HT1080 (cell line): ENCODE data around the gene SLC25A39. TPM values are rescaled to one million over a fixed set of nuclear protein-coding genes. Genes with fewer than 3 reads are reported as not detected.
A peak's percentile ranks its signal among the peaks of the same experiment; 100 is the strongest.
"Not testable (repeated sequence)": the region's sequence is repeated elsewhere in the genome, so short reads cannot be mapped to it uniquely, and the experiment has no call there.

Experiments used
- DNase-seq: peaks from one replicate; pipeline ENCODE4 v3.0.0-alpha.2; 2015; ENCODE audit warnings: low read depth
- total RNA-seq: library from RNA; depleted of rRNA; stranded (reverse); fragments of >200 nt; shearing (Covaris generic); gene quantifications from 2 replicates; pipeline ENCODE4 v1.2.3, GENCODE V29; 2014

SLC25A39 gene
- total RNA-seq, 1 experiment from 2014 or later = 185 TPM

GRCh38 chr17:44354582-44355561 is 30.2 kb upstream of the SLC25A39 start:
- DNase-seq = no peak

GRCh38 chr17:44353672-44354331 is 29.2 kb upstream of the SLC25A39 start:
- DNase-seq = no peak

- DNase-seq = no peak
Measured at GRCh38 chr17:44352828-44353671, 28.4 kb upstream of the SLC25A39 start.

DNA sequence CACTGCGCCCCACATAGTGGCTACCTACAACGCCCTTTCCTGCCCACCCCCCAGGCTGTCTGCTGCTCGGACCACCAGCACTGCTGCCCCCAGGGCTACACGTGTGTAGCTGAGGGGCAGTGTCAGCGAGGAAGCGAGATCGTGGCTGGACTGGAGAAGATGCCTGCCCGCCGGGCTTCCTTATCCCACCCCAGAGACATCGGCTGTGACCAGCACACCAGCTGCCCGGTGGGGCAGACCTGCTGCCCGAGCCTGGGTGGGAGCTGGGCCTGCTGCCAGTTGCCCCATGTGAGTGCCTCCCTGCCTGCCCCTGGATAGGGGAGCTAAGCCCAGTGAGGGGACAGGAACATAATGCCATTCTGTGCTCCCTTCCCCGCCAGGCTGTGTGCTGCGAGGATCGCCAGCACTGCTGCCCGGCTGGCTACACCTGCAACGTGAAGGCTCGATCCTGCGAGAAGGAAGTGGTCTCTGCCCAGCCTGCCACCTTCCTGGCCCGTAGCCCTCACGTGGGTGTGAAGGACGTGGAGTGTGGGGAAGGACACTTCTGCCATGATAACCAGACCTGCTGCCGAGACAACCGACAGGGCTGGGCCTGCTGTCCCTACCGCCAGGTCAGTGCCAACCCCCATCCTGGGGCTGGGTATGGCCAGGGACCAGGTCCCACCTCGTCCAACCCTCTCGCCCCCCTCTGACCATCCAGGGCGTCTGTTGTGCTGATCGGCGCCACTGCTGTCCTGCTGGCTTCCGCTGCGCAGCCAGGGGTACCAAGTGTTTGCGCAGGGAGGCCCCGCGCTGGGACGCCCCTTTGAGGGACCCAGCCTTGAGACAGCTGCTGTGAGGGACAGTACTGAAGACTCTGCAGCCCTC is 27.6 kb upstream of the SLC25A39 start:
- no peak for DNase-seq

- no peak for DNase-seq
Measured at GRCh38 chr17:44351464-44351863, 26.8 kb upstream of the SLC25A39 start.

DNA sequence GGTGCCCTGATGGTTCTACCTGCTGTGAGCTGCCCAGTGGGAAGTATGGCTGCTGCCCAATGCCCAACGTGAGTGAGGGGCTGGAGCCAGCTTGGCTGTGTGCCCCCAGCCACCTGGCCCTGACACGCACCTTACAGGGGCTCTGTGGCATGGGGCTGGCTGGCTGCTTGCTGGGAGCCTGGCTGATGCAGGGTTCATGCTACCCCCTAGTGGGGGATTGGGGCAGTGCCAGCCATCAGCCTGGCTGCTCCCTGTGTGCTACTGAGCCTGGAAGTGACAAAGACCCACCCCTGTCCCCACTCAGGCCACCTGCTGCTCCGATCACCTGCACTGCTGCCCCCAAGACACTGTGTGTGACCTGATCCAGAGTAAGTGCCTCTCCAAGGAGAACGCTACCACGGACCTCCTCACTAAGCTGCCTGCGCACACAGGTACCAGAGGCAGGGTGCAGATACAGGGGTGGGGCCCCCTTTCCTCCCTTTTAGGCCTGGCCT is 26.2 kb upstream of the SLC25A39 start:
- DNase-seq = peak; percentile 59

DNA sequence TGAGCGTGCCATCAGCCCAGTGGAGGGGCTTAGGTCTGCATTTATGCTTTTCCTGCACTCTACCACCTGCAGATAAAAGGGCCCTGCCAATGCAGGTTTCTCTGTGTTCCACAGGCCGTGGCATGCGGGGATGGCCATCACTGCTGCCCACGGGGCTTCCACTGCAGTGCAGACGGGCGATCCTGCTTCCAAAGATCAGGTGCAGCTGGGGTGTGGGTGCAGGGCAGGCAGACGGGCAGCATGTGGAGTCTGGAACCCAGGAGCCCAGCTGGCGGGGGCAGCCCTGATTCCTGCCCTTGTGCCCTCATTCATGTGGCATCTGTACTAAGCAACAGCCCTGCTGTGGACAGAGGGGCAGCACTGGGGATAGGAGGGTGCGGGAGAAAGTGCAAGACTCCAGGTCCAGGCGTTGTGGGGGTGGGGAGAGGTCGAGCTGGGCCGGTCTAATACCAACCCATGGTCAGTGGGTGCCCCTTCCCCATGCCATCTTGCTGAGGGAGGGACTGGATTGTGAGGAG is 25.0 kb upstream of the SLC25A39 start:
- no peak for DNase-seq

- DNase-seq = no peak
Measured at GRCh38 chr17:44348988-44349364, 24.4 kb upstream of the SLC25A39 start.

- peak; percentile 75 for DNase-seq
Measured at GRCh38 chr17:44348234-44348987, 23.8 kb upstream of the SLC25A39 start.

- not testable (repeated sequence) for DNase-seq
Measured at GRCh38 chr17:44347206-44348055, 22.8 kb upstream of the SLC25A39 start.

DNA sequence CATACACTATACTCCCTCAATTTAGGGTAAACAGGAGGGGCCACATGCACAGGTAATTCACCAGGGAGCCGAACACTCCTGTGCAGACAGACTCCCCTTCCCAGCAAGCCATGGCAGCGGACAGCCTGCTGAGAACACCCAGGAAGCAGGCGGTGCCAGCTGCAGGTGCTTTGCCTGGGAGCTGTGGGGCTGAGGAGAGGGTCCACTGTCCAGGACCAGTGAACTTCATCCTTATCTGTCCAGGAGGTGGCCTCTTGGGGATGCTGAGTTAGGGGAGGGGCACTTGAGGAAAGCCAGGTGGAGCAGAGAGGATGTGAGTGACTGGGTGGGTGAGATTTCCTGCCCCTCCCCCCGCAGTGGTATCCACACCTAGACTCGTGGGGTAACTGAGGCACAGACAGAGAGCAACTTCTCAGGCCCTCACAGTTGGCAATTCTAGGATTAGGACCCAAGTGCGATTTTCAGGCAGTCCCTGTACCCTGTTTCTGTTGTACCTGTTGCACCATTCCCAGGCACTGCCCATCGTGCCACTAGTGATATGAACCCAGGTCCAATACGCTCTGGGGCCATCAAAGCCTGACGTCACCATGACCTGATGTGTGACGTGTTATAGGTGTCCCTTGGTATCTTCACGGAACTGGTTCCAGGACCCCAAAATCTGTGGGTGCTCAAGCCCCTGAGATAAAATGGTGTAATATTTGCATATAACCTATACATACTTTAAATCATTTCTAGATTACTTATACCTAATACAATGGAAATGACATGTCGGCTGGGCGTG is 21.6 kb upstream of the SLC25A39 start:
- no peak for DNase-seq

DNA sequence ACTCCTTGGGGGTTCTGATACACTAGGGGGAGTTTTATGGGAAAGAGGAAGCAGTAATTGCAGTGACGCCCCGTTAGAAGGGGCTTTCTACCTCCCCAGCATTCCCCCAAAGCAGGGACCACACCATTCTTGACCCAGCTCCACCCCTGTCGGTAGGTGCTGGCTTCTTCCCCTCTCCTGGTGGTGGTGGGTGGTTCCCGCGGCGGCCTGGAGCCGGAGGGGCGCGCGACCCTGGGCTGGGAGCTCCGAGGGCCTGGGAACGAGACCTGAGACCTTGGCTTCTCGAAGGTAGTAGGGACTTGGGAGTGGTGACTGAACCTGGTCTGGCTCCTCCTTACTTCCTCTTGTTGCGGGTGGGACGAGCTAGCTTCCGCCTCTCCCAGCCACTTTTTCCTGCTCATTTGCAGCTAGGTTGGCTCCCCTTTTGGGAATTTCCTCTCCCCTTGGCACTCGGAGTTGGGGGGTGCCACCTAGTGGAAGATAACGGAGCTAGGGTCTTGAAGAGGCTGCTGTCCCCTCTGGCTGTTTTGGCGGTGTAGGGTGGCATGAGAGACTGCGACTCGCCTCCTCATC is 20.9 kb upstream of the SLC25A39 start:
- peak; percentile 79 for DNase-seq

GRCh38 chr17:44344939-44345453 is 20.4 kb upstream of the SLC25A39 start, which contains the start of gene GRN:
Gene GRN, plus strand, starts transcription at chr17:44345302. Its CDS starts 3,863 bp downstream, at chr17:44349165.
- peak; percentile 99 for DNase-seq

DNA sequence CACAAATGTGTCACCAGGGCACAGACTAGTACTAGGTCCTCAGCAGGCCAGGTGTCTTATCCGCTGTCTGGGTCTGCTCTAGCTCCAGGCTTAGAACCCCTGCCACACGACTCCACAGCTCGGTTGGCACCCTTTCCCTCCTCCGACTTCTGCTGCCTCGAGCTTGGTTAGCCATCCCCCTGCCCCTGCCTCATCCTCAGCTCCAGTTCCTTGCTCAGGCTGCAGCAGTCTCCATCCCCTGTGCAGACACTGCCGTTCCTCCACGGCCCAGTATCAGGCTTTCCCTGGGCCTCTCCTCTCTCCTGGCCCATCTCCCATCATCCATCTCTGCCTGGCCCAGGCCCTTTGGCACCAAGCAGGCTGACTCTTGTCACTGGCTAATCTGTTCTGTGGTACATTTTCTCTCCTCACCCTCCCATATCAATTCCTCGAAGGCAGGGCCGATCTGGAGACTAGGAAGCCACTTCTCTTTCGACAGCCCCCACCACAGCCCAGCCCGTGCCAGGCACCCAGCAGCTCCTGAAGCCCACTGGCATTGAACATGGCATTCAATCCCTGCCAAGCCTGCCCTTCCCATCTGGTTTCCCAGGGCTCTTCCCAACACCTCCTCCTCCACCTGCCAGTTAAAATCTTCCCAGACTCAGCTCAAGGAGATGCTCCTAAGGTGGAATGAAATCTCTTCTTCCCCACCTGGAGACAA is 19.0 kb upstream of the SLC25A39 start:
- no peak for DNase-seq

- DNase-seq = not testable (repeated sequence)
Measured at GRCh38 chr17:44340553-44340952, 15.9 kb upstream of the SLC25A39 start.

DNA sequence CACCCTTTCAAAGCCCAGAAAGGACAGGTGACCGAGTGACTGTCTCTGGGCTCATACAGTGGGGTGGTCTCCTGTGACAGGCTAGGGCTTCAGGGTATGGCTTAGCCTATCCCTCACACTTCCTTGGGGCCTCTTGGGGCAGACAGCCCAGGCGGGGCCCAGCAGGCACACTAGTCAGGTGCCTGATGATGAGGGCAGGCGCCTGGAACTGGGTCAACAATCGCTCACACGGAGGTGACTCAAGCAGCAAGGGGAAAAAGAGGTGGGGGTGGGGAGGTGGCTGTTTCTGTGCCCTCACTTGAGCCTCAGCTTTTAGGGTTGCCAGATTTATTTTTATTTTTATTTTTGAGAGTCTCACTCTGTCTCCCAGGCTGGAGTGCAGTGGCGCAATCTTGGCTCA is 14.1 kb upstream of the SLC25A39 start:
- peak; percentile 64 for DNase-seq
